NCI-H524 (cell line): ENCODE data around the gene PTPRU.

Experiments used
- DNase-seq, 2 experiments: peaks; one replicate each; lab custom pipeline; 2025; lab: John Stamatoyannopoulos, UW

Gene PTPRU

GRCh38 chr1:29317063-29317915, 81.0 kb downstream of the PTPRU start:
- no peak for DNase-seq

GRCh38 chr1:29317916-29318530, 81.7 kb downstream of the PTPRU start:
- DNase-seq: no peak

- no peak for DNase-seq
Observed at GRCh38 chr1:29318724-29319123, 82.4 kb downstream of the PTPRU start.

DNA sequence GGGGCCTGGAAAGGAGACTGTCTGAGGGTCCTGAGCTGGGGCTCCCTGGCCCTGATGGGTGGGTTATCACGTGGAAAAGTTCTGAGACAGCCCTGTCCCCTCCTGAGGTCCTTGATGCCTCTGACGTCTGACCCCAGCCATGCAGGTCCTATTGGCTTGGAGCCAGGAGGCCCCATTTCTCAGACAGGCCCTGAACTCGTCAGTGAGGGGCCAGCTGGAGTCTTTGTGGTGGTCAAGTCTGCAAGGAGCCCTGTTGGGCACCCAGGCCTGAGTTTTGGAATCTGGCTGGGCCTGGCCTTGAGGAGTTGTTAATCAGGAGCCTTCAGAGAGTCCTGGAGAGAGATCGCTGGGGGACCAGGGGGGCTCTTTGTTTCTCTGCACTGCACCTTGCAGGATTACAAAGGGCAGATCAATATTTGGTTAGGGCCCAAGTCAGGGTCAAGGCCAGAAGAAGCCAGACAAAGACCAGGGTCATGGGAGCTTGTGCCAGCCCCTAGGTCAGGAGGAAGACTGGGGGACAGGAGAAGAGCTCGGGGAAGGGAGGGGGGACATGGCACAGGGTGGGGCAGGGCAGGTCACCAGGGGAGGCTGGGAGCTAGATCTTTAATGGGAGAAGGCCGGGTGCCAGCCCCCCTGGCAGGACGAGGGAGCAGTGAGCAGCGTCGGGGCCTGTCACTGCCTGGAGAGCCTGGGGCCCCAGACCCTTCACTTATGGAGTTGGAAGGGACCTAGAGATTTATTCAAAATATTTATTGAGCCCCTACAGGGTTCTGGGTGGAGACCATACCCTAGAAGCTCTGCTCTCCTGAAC, 83.2 kb downstream of the PTPRU start:
- no peak for DNase-seq

DNA sequence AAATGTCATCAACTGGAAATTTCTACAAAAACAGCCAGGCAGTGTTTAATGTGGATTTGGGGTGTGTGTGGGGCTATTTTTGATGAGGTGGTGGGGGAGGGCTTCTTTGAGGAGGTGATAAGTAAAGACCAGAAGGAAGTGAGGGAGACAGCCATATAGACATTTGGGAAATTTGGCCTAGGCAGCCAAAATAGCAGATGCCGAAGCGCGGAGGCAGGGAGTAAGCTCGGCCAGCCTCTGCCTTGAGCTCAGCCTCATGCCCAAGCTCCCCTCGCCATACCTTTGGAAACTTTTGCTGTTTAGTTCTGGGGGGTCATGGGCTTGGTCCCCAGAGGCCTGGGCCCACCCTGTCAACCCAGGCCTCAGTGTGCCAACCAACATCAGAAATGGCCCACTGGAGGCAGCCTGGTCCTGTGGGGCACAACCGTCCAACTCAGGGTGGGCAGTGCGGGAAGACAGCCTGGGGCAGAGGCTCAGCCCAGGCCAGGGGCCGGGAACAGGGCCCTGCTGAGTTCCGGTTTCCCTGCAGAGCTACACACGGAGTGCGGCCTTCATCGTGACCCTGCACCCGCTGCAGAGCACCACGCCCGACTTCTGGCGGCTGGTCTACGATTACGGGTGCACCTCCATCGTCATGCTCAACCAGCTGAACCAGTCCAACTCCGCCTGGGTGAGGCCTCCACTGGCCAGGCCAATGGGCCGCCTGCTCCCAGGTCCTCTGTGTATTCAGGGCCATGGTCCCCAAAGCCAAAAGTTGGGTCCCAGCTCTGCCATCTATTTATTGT, 84.0 kb downstream of the PTPRU start:
- DNase-seq: no peak

- no peak for DNase-seq
Observed at GRCh38 chr1:29321176-29321575, 84.9 kb downstream of the PTPRU start.

DNA sequence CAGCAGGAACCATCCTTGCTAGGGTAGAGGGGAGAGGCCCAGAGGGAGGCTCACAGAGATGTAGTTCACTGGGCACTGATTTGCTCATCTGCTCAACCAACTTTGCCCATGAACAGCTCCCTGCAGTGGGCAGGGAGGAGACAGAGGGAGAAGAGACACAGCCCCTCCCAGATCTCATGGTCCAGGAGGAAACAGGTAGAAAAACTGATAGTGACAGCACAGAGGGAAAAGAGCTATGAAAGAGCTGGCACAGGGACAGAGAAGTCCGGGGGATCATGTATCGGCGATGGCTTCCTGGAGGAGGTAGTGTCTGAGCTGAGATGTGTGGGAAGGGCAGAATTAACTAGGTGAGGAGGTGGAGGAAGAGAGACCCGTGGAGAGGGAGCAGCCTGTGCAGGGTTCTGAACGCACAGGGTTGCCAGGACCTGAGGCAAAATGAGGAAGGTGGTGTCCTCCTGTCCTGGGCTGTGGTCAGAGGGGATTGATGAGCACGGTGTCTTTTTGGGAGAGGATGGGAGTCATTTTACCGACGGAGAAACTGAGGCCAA, 85.9 kb downstream of the PTPRU start:
- DNase-seq: no peak

- no peak for DNase-seq
Observed at GRCh38 chr1:29322861-29323585, 86.7 kb downstream of the PTPRU start.

GRCh38 chr1:29323636-29324035, 87.3 kb downstream of the PTPRU start:
- no peak for DNase-seq

DNA sequence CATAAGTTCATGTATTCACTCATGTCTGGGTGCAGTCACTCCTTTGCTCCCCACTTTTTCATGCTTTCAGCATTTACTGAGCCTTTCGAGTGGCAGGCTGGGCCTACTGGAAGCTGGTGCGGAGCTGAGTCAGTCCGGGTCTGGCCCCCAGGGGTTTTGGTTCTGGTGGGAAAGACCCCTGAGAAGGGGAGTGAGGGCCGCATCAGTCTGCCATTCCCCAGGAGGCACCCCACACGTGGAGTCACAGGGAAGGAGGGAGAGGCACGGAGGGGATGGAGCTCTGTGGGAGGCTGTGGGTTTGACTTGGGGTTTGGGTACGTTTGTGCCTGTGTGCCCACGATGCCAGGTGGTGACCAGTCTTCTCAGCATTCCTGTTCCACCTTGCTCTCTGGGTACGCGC, 87.9 kb downstream of the PTPRU start:
- no peak for DNase-seq

DNA sequence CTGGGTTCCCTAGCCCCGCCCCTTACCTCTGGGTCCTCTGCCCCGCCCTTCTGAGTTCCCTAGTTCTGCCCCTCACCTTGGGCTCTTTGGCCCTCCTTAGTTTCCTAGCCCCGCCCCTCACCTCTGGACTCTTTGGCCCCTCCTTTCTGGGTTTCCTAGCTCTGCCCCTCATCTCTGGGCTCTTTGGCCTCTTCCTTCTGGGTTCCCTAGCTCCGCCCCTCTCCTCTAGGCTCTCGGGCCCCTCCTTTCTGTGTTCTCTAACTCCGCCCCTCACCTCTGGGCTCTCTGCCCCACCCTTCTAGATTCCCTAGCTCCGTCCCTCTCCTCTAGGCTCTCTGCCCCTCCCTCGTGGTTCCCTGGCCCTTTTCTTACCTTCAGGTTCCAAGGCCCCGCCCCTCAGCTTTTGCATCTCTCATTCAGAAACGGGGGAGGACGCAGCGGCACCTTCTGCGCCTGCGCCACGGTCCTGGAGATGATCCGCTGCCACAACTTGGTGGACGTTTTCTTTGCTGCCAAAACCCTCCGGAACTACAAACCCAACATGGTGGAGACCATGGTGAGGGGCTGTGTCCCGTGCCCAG, 88.5 kb downstream of the PTPRU start:
- no peak for DNase-seq

DNA sequence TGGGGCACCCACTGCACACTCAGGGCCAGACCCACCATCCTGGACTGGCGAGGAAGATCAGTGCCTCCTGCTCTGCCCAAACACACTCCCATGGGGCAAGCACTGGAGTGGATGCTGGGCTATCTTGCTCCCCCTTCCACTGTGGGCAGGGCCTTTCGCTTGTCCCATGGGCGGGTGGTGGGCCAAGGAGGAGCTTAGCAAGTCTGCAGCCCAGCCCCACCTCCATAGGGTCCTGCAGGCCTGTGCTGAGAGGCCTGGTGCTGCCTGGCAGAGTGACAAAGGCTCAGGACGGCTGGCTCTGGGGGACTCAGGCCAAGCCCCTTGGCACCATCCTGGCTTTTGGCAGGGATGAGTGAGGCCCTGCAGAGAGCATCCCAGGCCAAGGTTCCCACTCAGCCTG, 89.4 kb downstream of the PTPRU start:
- no peak for DNase-seq

GRCh38 chr1:29326123-29326522, 89.8 kb downstream of the PTPRU start:
- DNase-seq: no peak

- no peak for DNase-seq
Observed at GRCh38 chr1:29327223-29327935, 91.1 kb downstream of the PTPRU start.

DNA sequence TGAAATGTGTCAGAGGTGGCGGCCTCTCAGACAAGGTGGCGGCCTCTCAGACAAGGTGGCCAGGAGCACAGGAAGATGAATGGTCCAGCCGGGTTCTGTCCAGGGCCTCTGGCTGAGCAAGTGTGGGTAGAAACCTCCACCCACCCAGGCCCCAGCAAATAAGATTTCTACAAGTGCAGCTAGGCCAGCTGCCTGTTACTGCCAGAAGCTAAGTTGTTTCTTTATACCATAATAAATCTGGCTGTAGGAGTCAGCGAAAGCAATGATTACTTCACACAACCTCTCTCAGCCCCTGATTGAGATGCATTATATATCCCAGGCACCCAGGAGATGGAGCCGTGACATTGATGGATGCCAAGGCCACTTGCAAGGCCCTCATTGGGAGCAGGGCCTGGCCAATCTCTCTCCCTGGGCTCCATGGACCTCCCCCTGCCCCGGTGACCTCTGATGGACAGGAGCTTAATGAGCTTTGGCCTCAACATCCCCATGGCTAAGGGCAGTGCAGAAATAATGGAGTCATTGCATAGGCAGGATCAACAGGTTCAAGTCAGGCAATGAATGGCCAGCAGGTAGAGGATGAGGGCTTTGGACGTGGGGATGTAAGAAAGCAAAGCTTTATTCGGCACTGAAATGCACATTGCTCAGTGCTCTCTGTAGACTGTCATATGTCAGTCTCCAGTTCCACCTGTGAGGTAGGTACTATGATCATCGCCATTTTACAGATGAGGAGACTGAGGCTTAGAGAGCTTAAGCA, 92.9 kb downstream of the PTPRU start:
- DNase-seq: no peak

DNA sequence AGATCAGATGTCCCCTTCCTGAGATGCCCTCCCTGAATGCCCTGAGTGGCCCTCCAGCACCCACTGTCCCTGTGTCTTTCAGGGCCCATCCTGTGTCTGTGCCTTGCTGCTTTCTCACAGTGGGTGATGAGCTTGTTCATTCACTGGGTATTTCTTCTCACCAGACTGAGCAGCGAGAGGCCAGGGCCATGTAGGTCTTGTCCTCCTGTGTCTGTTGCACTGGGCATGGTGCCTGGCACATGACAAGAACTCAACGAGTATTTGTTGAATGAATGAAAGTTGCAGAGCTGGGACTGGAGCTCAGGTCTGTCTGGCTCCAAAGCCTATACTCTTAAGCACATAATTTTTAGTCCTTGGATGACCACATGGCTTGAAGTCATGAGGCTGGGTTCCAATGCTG, 93.8 kb downstream of the PTPRU start:
- no peak for DNase-seq

- no peak for DNase-seq
Observed at GRCh38 chr1:29330856-29331255, 94.5 kb downstream of the PTPRU start.

DNA sequence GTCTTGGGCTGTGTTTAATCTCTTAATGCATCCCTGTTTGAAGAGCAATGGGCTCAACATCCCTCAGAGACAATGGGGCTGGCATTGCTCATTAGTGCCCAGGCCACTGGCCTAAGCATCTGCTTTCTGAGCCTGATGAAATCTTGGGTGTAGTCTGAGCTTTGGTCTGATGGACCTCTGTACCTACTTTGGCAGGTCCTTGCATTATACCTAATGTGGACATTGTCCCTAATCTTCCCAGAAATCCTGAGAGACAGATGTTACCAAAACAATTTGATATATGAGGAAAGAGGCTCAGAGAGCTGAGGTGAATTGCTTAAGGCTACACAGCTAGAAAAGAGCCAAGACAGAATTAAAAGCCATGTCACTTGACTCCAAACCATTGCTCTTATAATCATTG, 95.0 kb downstream of the PTPRU start:
- DNase-seq: no peak

DNA sequence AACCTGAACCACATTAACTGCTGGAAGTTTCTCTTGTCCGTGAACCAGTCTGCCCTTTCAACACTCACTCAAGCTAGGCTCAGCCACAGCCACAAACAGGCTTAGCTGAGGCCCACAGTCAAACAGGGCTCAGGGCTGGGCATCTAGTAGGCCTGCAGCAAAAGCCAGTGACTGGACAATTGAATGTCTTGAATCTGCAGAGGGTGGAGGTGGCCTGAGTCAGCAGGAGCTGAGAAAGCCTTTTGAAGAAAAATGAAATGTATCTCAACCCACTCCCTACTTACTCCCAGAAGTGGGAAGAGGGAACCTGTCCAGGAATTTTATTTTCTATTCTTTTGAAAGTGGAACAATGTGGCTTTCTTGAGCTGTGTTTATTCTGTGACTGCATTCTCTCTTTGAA, 95.4 kb downstream of the PTPRU start:
- no peak for DNase-seq
